ENCODE results near the gene SLC9A1. TPM values are rescaled to one million over a fixed set of nuclear protein-coding genes. Genes with fewer than 3 reads are reported as not detected.

The SLC9A1 gene
- total RNA-seq, 1 donor from 2014 or later, result 1.8 TPM

GRCh38 chr1:27086026-27086425 is 68.9 kb downstream of the SLC9A1 start:
- Histone ChIP-seq H3F3A (ENCODE audit: low read depth) (no peaks in the 10 kb centered on the region), H3K36me3 (no peaks in the 10 kb centered on the region), H4K20me1 (ENCODE audit: low read depth) (no peaks in the 10 kb centered on the region), H3K4me3 (no peak overlapping the region), H3K9me3 (ENCODE audit: low read depth) (no peaks in the 10 kb centered on the region), H3K4me2 (no peak overlapping the region), H3K9ac (no peak overlapping the region), H2AFZ (replicated peaks) (no peak overlapping the region), H3K79me2 (ENCODE audit: low read depth) (no peaks in the 10 kb centered on the region), H3K4me1 (no peaks in the 10 kb centered on the region), H3K27me3 (no peaks in the 10 kb centered on the region), H3K27ac (no peak overlapping the region)
- H3K4me1 Mint-ChIP-seq, result no peaks in the 10 kb centered on the region
- no peak for TF ChIP-seq CTCF (IDR thresholded peaks at IDR 0.05)
- no peak for TF ChIP-seq EZH2phosphoT487 (IDR thresholded peaks at IDR 0.05)
- no peak for TF ChIP-seq EZH2 (IDR thresholded peaks at IDR 0.05)
- peaks cover 10% of the 10 kb centered on the region for H3K9me3 Mint-ChIP-seq
- H3K4me3 Mint-ChIP-seq, result no peak overlapping the region
- no peak overlapping the region for H3K27ac Mint-ChIP-seq
- H3K27me3 Mint-ChIP-seq (ENCODE audit: insufficient read depth, low read depth), result peaks cover 18% of the 10 kb centered on the region
- no peaks in the 10 kb centered on the region for H3K36me3 Mint-ChIP-seq
- DNase-seq (ENCODE audit: low spot score), result no peak

GRCh38 chr1:27084107-27084506 is 70.8 kb downstream of the SLC9A1 start:
- Histone ChIP-seq H3F3A (ENCODE audit: low read depth) (no peaks in the 10 kb centered on the region), H3K4me1 (no peaks in the 10 kb centered on the region), H4K20me1 (ENCODE audit: low read depth) (no peaks in the 10 kb centered on the region), H2AFZ (replicated peaks) (no peak overlapping the region), H3K36me3 (no peaks in the 10 kb centered on the region), H3K4me3 (no peak overlapping the region), H3K4me2 (no peak overlapping the region), H3K9ac (no peak overlapping the region), H3K27ac (no peak overlapping the region), H3K27me3 (no peaks in the 10 kb centered on the region), H3K9me3 (ENCODE audit: low read depth) (no peaks in the 10 kb centered on the region), H3K79me2 (ENCODE audit: low read depth) (no peaks in the 10 kb centered on the region)
- TF ChIP-seq CTCF (IDR thresholded peaks at IDR 0.05), result no peak
- TF ChIP-seq EZH2 (IDR thresholded peaks at IDR 0.05), result no peak
- no peak for TF ChIP-seq EZH2phosphoT487 (IDR thresholded peaks at IDR 0.05)
- Mint-ChIP-seq H3K27me3 (ENCODE audit: insufficient read depth, low read depth) (peaks cover 22% of the 10 kb centered on the region), H3K4me1 (no peaks in the 10 kb centered on the region), H3K27ac (no peak overlapping the region), H3K9me3 (peaks cover 12% of the 10 kb centered on the region), H3K4me3 (no peak overlapping the region), H3K36me3 (no peaks in the 10 kb centered on the region)
- no peak for DNase-seq (ENCODE audit: low spot score)

GRCh38 chr1:27077968-27078367 is 77.0 kb downstream of the SLC9A1 start:
- no peaks in the 10 kb centered on the region for H3F3A ChIP-seq (ENCODE audit: low read depth)
- peaks cover 2% of the 10 kb centered on the region for H3K9me3 Mint-ChIP-seq
- H3K79me2 ChIP-seq (ENCODE audit: low read depth), result no peaks in the 10 kb centered on the region
- H3K27ac Mint-ChIP-seq, result no peak overlapping the region
- no peak for DNase-seq (ENCODE audit: low spot score)
- no peaks in the 10 kb centered on the region for H3K9me3 ChIP-seq (ENCODE audit: low read depth)
- H4K20me1 ChIP-seq (ENCODE audit: low read depth), result no peaks in the 10 kb centered on the region
- H3K4me1 Mint-ChIP-seq, result no peaks in the 10 kb centered on the region
- no peaks in the 10 kb centered on the region for H3K27me3 ChIP-seq
- H3K27me3 Mint-ChIP-seq (ENCODE audit: insufficient read depth, low read depth), result peaks cover 12% of the 10 kb centered on the region
- TF ChIP-seq CTCF (IDR thresholded peaks at IDR 0.05) (no peak), EZH2 (IDR thresholded peaks at IDR 0.05) (no peak), EZH2phosphoT487 (IDR thresholded peaks at IDR 0.05) (no peak)
- no peak overlapping the region for H2AFZ ChIP-seq (replicated peaks)
- H3K4me1 ChIP-seq, result no peaks in the 10 kb centered on the region
- H3K36me3 ChIP-seq, result no peaks in the 10 kb centered on the region
- no peak overlapping the region for H3K4me2 ChIP-seq
- H3K27ac ChIP-seq, result no peak overlapping the region
- no peak overlapping the region for H3K4me3 Mint-ChIP-seq
- H3K36me3 Mint-ChIP-seq, result no peaks in the 10 kb centered on the region
- no peak overlapping the region for H3K9ac ChIP-seq
- no peak overlapping the region for H3K4me3 ChIP-seq

Measured in neural progenitor cell (in vitro differentiated cells).